SU-DHL-6 (cell line): ENCODE results near the gene MYO1D.

Experiments used
- EZH2phosphoT487 ChIP-seq: fragments of 200-600 bp; sonication (generic), shearing (Covaris generic); conservative IDR thresholded peaks from 2 replicates; pipeline ENCODE4 v1.6.1; 2018; ENCODE audit warnings: mild to moderate bottlenecking, antibody characterized with exemption, low read length, moderate library complexity, mixed read lengths
- TF ChIP-seq, protein P1 (sequence below): fragments of 200-600 bp; sonication (generic); IDR thresholded peaks from one replicate; pipeline ENCODE4 v1.5.1; 2017; ENCODE audit warnings: antibody characterized with exemption, mild to moderate bottlenecking, low read length, moderate library complexity; ENCODE audit not compliant: insufficient read depth, poor library complexity, severe bottlenecking

GRCh38 chr17:32813021-32813420 is 63.9 kb downstream of the MYO1D start:
- TF ChIP-seq, protein P1, sequence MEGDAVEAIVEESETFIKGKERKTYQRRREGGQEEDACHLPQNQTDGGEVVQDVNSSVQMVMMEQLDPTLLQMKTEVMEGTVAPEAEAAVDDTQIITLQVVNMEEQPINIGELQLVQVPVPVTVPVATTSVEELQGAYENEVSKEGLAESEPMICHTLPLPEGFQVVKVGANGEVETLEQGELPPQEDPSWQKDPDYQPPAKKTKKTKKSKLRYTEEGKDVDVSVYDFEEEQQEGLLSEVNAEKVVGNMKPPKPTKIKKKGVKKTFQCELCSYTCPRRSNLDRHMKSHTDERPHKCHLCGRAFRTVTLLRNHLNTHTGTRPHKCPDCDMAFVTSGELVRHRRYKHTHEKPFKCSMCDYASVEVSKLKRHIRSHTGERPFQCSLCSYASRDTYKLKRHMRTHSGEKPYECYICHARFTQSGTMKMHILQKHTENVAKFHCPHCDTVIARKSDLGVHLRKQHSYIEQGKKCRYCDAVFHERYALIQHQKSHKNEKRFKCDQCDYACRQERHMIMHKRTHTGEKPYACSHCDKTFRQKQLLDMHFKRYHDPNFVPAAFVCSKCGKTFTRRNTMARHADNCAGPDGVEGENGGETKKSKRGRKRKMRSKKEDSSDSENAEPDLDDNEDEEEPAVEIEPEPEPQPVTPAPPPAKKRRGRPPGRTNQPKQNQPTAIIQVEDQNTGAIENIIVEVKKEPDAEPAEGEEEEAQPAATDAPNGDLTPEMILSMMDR, result no peak
- no peak for TF ChIP-seq EZH2phosphoT487
